H1 (cell line): Measurements from ENCODE around the gene PPP1R13B. TPM values are rescaled to one million over a fixed set of nuclear protein-coding genes. Genes with fewer than 3 reads are reported as not detected.

ENCODE experiments used
- CTCF ChIA-PET: fragments of 300-600 bp; sonication (Branson Sonifier 250); formaldehyde crosslinking; loops from one replicate; lab custom pipeline; 2021; ENCODE audit not compliant: partially characterized antibody; lab: Charles Lee
- POLR2A ChIA-PET: fragments of 300-600 bp; sonication (Branson Sonifier 250); formaldehyde crosslinking; loops from one replicate; lab custom pipeline; 2021; ENCODE audit warnings: inconsistent platforms; ENCODE audit not compliant: partially characterized antibody; lab: Charles Lee
- DNase-seq, 2 experiments: peaks; one replicate each; pipeline versions ENCODE4 v3.0.0 to v3.0.0-alpha.2; 2010 to 2022; ENCODE audit warnings: low spot score in 2 of 2, low read depth in 1 of 2, mixed read lengths in 1 of 2
- FAIRE-seq: peaks from 2 replicates; lab custom pipeline; 2011; peaks lifted over from hg19 to GRCh38; lab: Jason Lieb, UNC
- H2AFZ ChIP-seq: 2 replicates; pipeline ENCODE4 v1.8.1; 2012; ENCODE audit warnings: low read length, inconsistent platforms
- H2AK5ac ChIP-seq: 2 replicates; pipeline ENCODE4 v1.6.1; 2013; ENCODE audit warnings: low read depth, low read length
- H2BK120ac ChIP-seq: replicated peaks from 2 replicates; pipeline ENCODE3; 2013; ENCODE audit warnings: low read depth, low read length, inconsistent platforms
- H2BK12ac ChIP-seq: 2 replicates; pipeline ENCODE4 v1.6.1; 2013; ENCODE audit warnings: low read depth, low read length
- H2BK15ac ChIP-seq: 2 replicates; pipeline ENCODE4 v1.6.1; 2013; ENCODE audit warnings: low read length
- H2BK20ac ChIP-seq: 2 replicates; pipeline ENCODE4 v1.6.1; 2013; ENCODE audit warnings: low read length
- H2BK5ac ChIP-seq: 2 replicates; pipeline ENCODE4 v1.6.1; 2013; ENCODE audit warnings: low read depth, low read length
- H3K14ac ChIP-seq: 2 replicates; pipeline ENCODE4 v1.6.1; 2013; ENCODE audit warnings: inconsistent platforms; ENCODE audit not compliant: insufficient read length
- H3K18ac ChIP-seq: 2 replicates; pipeline ENCODE4 v1.6.1; 2013; ENCODE audit warnings: low read length; ENCODE audit errors: extremely low read depth
- H3K23ac ChIP-seq: 2 replicates; pipeline ENCODE4 v1.6.1; 2013; ENCODE audit warnings: inconsistent platforms; ENCODE audit not compliant: insufficient read length
- H3K23me2 ChIP-seq: 2 replicates; pipeline ENCODE4 v1.6.1; 2013; ENCODE audit warnings: low read depth, low read length
- H3K27ac ChIP-seq: 2 replicates; pipeline ENCODE4 v1.6.1; 2011; ENCODE audit warnings: low read depth, low read length, inconsistent platforms
- H3K27me3 ChIP-seq, 4 experiments: replicated peaks in 1 of 4; 1 replicate in 1 of 4; 2 replicates in 3 of 4; pipeline versions ENCODE4 v1.6.1 to v1.8.1; 2011 to 2013; ENCODE audit warnings: low read length in 3 of 4, mild to moderate bottlenecking in 3 of 4, inconsistent platforms in 2 of 4, mixed read lengths in 2 of 4, moderate library complexity in 1 of 4; ENCODE audit not compliant: control insufficient read depth in 3 of 4, insufficient read depth in 3 of 4; ENCODE audit errors: extremely low read depth in 1 of 4
- H3K36me3 ChIP-seq, 4 experiments: 2 replicates each; pipeline versions ENCODE4 v1.6.1 to v1.8.1; 2011 to 2013; ENCODE audit warnings: mild to moderate bottlenecking in 4 of 4, low read length in 3 of 4, moderate library complexity in 2 of 4, control low read depth in 1 of 4, inconsistent platforms in 1 of 4; ENCODE audit not compliant: insufficient read depth in 4 of 4, control insufficient read depth in 2 of 4
- H3K4ac ChIP-seq: replicated peaks from 2 replicates; pipeline ENCODE3; 2013; ENCODE audit warnings: low read length, low read depth, mixed read lengths, inconsistent platforms; ENCODE audit not compliant: insufficient read length
- H3K4me1 ChIP-seq, 4 experiments: replicated peaks in 1 of 4; 1 replicate in 1 of 4; 2 replicates in 3 of 4; pipeline versions ENCODE4 v1.6.1 to v1.8.1; 2011 to 2013; ENCODE audit warnings: low read length in 3 of 4, inconsistent platforms in 2 of 4, mixed read lengths in 1 of 4; ENCODE audit not compliant: insufficient read depth in 4 of 4, control insufficient read depth in 3 of 4
- H3K4me2 ChIP-seq, 2 experiments: 2 replicates each; pipeline versions ENCODE4 v1.6.1 to v1.8.1; 2011 to 2013; ENCODE audit warnings: low read depth in 2 of 2, low read length in 2 of 2, control low read depth in 1 of 2, inconsistent platforms in 1 of 2, mild to moderate bottlenecking in 1 of 2; ENCODE audit not compliant: insufficient read depth in 1 of 2
- H3K4me3 ChIP-seq, 4 experiments: fragments of 200-600, 300-600 bp in 1 of 4; sonication (generic), shearing (Covaris generic), sonication (Bioruptor Twin) in 1 of 4; 2 replicates each; pipeline versions ENCODE4 v1.5.1 to v1.8.1; 2011 to 2016; ENCODE audit warnings: low read length in 4 of 4, low read depth in 3 of 4, control low read depth in 2 of 4, inconsistent platforms in 2 of 4, mild to moderate bottlenecking in 2 of 4, mixed read lengths in 1 of 4, moderate library complexity in 1 of 4; ENCODE audit not compliant: insufficient read depth in 2 of 4; ENCODE audit errors: extremely low read depth in 1 of 4
- H3K56ac ChIP-seq: replicated peaks from 2 replicates; pipeline ENCODE3; 2013; ENCODE audit warnings: low read depth, mild to moderate bottlenecking, mixed read lengths, low read length, inconsistent platforms; ENCODE audit not compliant: insufficient read length
- H3K79me1 ChIP-seq: 2 replicates; pipeline ENCODE4 v1.6.1; 2013; ENCODE audit warnings: low read depth, low read length, control low read depth
- H3K79me2 ChIP-seq, 2 experiments: 2 replicates each; pipeline versions ENCODE4 v1.6.1 to v1.8.1; 2012 to 2013; ENCODE audit warnings: low read length in 2 of 2, mild to moderate bottlenecking in 2 of 2, inconsistent platforms in 1 of 2; ENCODE audit not compliant: insufficient read depth in 2 of 2, control insufficient read depth in 1 of 2
- H3K9ac ChIP-seq, 4 experiments: replicated peaks in 1 of 4; 1 replicate in 1 of 4; 2 replicates in 3 of 4; pipeline versions ENCODE4 v1.6.1 to v1.8.1; 2011 to 2013; ENCODE audit warnings: low read depth in 3 of 4, low read length in 3 of 4, control low read depth in 2 of 4, mild to moderate bottlenecking in 2 of 4, moderate library complexity in 2 of 4, inconsistent platforms in 1 of 4; ENCODE audit errors: extremely low read depth in 1 of 4
- H3K9me3 ChIP-seq, 2 experiments: 2 replicates each; pipeline versions ENCODE4 v1.6.1 to v1.8.1; 2012 to 2013; ENCODE audit warnings: mild to moderate bottlenecking in 2 of 2, moderate library complexity in 2 of 2, control low read depth in 1 of 2, inconsistent platforms in 1 of 2, low read depth in 1 of 2, low read length in 1 of 2, mixed read lengths in 1 of 2; ENCODE audit not compliant: insufficient read depth in 2 of 2
- H4K20me1 ChIP-seq, 2 experiments: replicated peaks in 1 of 2; 2 replicates each; pipeline versions ENCODE3 to v1.8.1; 2011 to 2013; ENCODE audit warnings: inconsistent platforms in 2 of 2, low read length in 2 of 2, mild to moderate bottlenecking in 1 of 2; ENCODE audit not compliant: insufficient read depth in 2 of 2, control insufficient read depth in 1 of 2
- H4K5ac ChIP-seq: 2 replicates; pipeline ENCODE4 v1.6.1; 2013; ENCODE audit warnings: low read length, low read depth, mixed read lengths, inconsistent platforms; ENCODE audit not compliant: insufficient read length
- H4K8ac ChIP-seq: 2 replicates; pipeline ENCODE4 v1.8.0; 2013; ENCODE audit warnings: mild to moderate bottlenecking, moderate library complexity, low read length, inconsistent platforms; ENCODE audit not compliant: insufficient read depth; ENCODE audit errors: extremely low read depth
- H4K91ac ChIP-seq: replicated peaks from 2 replicates; pipeline ENCODE3; 2013; ENCODE audit warnings: low read length, mixed read lengths, inconsistent platforms; ENCODE audit not compliant: insufficient read length
- ASH2L ChIP-seq: fragments of 200-600, 300-600 bp; sonication (generic); IDR thresholded peaks from one replicate; pipeline ENCODE4 v1.7.1; 2017; ENCODE audit warnings: low read length
- BCL11A ChIP-seq, 2 experiments: IDR thresholded peaks; one replicate each; pipeline ENCODE4 v1.6.1; 2011; ENCODE audit warnings: low read depth in 2 of 2, low read length in 2 of 2, mild to moderate bottlenecking in 2 of 2
- CBX5 ChIP-seq: fragments of 300-800, 300-1000 bp; sonication (generic); IDR thresholded peaks from 2 replicates; pipeline ENCODE4 v1.7.1; 2016; ENCODE audit warnings: antibody characterized with exemption, low read length, low read depth
- CBX8 ChIP-seq: fragments of 300-800, 300-1000 bp; sonication (generic); IDR thresholded peaks from 2 replicates; pipeline ENCODE4 v1.7.1; 2016; ENCODE audit warnings: low read depth, low read length, borderline replicate concordance
- EGR1 ChIP-seq: IDR thresholded peaks from 2 replicates; pipeline ENCODE4 v1.6.1; 2011; ENCODE audit warnings: low read depth, low read length, borderline replicate concordance
- GTF2F1 ChIP-seq: IDR thresholded peaks from 2 replicates; pipeline ENCODE4 v1.6.1; 2012; ENCODE audit warnings: low read depth, low read length, improper control_type of control experiment, borderline replicate concordance
- MAX ChIP-seq: IDR thresholded peaks from 2 replicates; pipeline ENCODE4 v1.6.1; 2012; ENCODE audit warnings: inconsistent platforms
- SP4 ChIP-seq: IDR thresholded peaks from 2 replicates; pipeline ENCODE4 v1.6.1; 2012; ENCODE audit warnings: low read length, inconsistent platforms
- TAF7 ChIP-seq: optimal IDR thresholded peaks from 2 replicates; pipeline ENCODE3; 2011; ENCODE audit warnings: low read depth, mild to moderate bottlenecking, inconsistent platforms, low read length, moderate library complexity, borderline replicate concordance
- TCF12 ChIP-seq: IDR thresholded peaks from 2 replicates; pipeline ENCODE4 v1.6.1; 2011; ENCODE audit warnings: low read depth, mild to moderate bottlenecking, low read length
- USF2 ChIP-seq: IDR thresholded peaks from 2 replicates; pipeline ENCODE4 v1.6.1; 2011; ENCODE audit warnings: low read length, improper control_type of control experiment
- YY1 ChIP-seq: IDR thresholded peaks from 2 replicates; pipeline ENCODE4 v1.6.1; 2011; ENCODE audit warnings: low read depth, mild to moderate bottlenecking, low read length
- WGBS, 2 experiments: shearing (Covaris generic) in 1 of 2; methylation state at CpG; one replicate each; pipeline versions ENCODE4 v1.1.6 to v1.1.7; 2013 to 2015; ENCODE audit warnings: low lambda C conversion rate in 2 of 2, mixed read lengths in 2 of 2, inconsistent platforms in 1 of 2, low coverage in 1 of 2, missing lambda C conversion rate in 1 of 2; ENCODE audit not compliant: insufficient replicate concordance in 2 of 2, insufficient coverage in 1 of 2, insufficient read length in 1 of 2; ENCODE audit errors: extremely low coverage in 1 of 2, missing lambda C conversion rate in 1 of 2; 5-methylcytosine and 5-hydroxymethylcytosine counted together
- polyA plus RNA-seq, 7 experiments: library from polyadenylated mRNA; depleted of rRNA in 3 of 7; stranded (reverse) in 5 of 7; unstranded in 2 of 7; fragments of >200 nt in 5 of 7; fragments of 200-250 nt in 2 of 7; gene quantifications; 1 replicate in 5 of 7; 2 replicates in 1 of 7; 4 replicates in 1 of 7; pipeline versions ENCODE4 v1.2.1 to v1.2.3, GENCODE V29; 2011 to 2013; ENCODE audit warnings: missing spikeins in 2 of 7, mixed read lengths in 2 of 7
- total RNA-seq: library from RNA; stranded (reverse); fragmentation: NEBNext Ultra II Directional; extraction: Animal tissue kit (Norgen Biotek cat#: 25700); gene quantifications from 2 replicates; pipeline ENCODE4 v1.2.1, GENCODE V29; 2021

Gene PPP1R13B
- total and polyA plus RNA-seq, 2 of the 8 experiments (the other 6 are each of a cell fraction or from before 2014, with no cell fraction given), result 2.6 to 8.9 TPM

GRCh38 chr14:103857256-103857655 is 9.9 kb upstream of the PPP1R13B start:
- CTCF ChIA-PET, result interaction anchor here (2.3 kb wide), 1 partner anchor 42 kb away, joined by 23 read pairs; no protein-coding TSS in a partner anchor
- Histone ChIP-seq H2AK5ac (no peak overlapping the region), H4K8ac (no peak overlapping the region), H2AFZ (no peak overlapping the region), H3K23me2 (no peaks in the 10 kb centered on the region), H3K23ac (no peak overlapping the region), H2BK120ac (no peak overlapping the region), H3K79me1 (no peaks in the 10 kb centered on the region; the same call in 1 of the 2 replicates), H3K9me3 (no peaks in the 10 kb centered on the region), H3K56ac (no peak overlapping the region), H3K36me3 (no peaks in the 10 kb centered on the region), H3K4me1 (peaks cover 0 to 25% (median 21%) of the 10 kb centered on the region in 4 experiments; a peak in 6 of 7 replicates), H2BK5ac (no peak overlapping the region), H2BK12ac (0 out of 2 replicates have a peak overlapping the region, but pooled peaks have one; percentile 9), H3K18ac (no peak overlapping the region), H4K20me1 (no peaks in the 10 kb centered on the region), H3K4me3 (no peak overlapping the region), H3K79me2 (no peaks in the 10 kb centered on the region), H3K27ac (no peak overlapping the region), H3K4me2 (no peak overlapping the region), H4K5ac (no peak overlapping the region), H4K91ac (no peak overlapping the region), H2BK20ac (no peak overlapping the region), H3K14ac (no peak overlapping the region), H3K9ac (no peak overlapping the region), H3K27me3 (no peaks in the 10 kb centered on the region), H2BK15ac (0 out of 2 replicates have a peak overlapping the region, but pooled peaks have one; percentile 53), H3K4ac (peak overlapping the region; percentile 62)
- DNase-seq (no peak), FAIRE-seq (no peak)
- TF ChIP-seq CBX5 (no peak), GTF2F1 (no peak), TCF12 (no peak), USF2 (no peak), EGR1 (no peak), CBX8 (no peak), TAF7 (no peak), MAX (no peak), ASH2L (no peak), BCL11A (IDR thresholded peaks at IDR 0.05; ENCODE audit: low read depth in 2 of 2, low read length in 2 of 2) (no peak), SP4 (no peak), YY1 (no peak)
- POLR2A ChIA-PET, result interaction anchor here (2.2 kb wide), 1 partner anchor 9 kb away, joined by 7 read pairs; the partner anchor contains the start of gene PPP1R13B
- WGBS, 2 experiments, result 66% methylated on average over 6 of the region's 6 CpGs; no CpG with 5 or more reads in 1 of the 2 experiments
